ENCODE measurements around the gene PNPLA1.

Gene PNPLA1

DNA sequence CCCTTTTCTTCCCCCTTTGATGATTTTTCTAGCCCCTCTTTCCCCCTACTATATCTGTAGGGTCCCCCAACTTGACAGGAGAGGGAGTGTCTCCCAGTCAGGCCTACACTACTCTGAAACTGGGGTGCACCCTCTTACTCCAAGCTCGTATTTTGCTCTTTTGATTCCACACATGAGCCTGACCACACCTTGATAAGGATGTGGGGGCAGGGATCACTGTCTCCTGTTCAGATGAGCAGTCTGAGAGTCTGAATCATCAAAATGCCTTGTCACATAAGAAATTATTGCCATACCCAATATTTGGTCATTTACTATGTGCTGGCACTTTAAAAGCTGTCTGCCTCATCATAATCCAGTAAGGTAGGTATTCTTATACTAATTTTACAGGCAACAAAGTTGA is 15.9 kb downstream of the PNPLA1 start:
- DNase-seq (ENCODE audit: low read depth), result no peak

DNA sequence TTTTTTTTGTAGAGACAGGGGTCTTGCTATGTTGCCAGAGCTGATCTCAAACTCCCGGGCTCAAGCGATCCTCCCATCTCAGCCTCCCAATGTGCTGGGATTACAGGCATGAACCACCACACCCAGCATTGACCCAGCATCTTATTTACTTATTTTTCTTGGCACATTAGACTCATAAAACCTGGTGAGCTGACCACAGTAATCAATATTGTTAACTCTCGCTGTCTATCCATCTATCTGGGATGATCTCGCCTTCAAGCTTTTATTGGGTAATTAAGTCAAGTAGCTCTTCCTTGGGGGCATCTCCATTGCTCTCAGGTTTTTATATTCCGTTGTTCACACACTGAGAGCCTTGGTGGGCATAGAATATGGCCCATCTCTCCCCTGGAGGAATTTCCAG is 17.0 kb downstream of the PNPLA1 start:
- no peak for DNase-seq (ENCODE audit: low read depth)

DNA sequence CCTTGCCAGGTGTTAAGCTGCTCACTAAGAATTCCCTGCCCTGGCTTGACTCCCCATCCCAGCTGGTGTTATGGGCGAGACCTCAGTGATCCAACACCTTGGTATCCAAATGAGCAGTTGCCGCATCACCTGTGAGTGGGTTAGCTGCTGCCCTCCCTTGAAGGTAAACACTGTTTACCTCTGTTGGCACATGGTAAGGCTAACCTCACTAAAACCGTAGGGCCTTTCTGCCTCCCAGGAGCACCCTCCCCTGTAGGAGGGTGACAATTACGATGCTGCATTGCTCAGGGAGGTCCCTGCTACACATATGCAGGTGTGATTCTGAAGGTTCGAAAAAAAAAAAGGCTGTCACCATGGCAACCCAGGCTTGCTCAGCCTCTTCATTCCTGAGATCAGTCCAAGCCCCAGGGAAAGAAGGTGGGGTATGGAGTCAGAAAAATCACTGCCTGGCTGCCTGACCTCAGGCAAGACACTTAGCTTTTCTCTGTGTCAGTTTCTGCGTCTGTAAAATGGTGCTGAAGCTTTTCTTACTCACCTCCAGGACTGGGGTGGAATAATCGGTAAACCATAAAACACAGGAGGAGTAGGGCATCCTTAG is 19.5 kb downstream of the PNPLA1 start:
- DNase-seq (ENCODE audit: low read depth), result no peak

DNA sequence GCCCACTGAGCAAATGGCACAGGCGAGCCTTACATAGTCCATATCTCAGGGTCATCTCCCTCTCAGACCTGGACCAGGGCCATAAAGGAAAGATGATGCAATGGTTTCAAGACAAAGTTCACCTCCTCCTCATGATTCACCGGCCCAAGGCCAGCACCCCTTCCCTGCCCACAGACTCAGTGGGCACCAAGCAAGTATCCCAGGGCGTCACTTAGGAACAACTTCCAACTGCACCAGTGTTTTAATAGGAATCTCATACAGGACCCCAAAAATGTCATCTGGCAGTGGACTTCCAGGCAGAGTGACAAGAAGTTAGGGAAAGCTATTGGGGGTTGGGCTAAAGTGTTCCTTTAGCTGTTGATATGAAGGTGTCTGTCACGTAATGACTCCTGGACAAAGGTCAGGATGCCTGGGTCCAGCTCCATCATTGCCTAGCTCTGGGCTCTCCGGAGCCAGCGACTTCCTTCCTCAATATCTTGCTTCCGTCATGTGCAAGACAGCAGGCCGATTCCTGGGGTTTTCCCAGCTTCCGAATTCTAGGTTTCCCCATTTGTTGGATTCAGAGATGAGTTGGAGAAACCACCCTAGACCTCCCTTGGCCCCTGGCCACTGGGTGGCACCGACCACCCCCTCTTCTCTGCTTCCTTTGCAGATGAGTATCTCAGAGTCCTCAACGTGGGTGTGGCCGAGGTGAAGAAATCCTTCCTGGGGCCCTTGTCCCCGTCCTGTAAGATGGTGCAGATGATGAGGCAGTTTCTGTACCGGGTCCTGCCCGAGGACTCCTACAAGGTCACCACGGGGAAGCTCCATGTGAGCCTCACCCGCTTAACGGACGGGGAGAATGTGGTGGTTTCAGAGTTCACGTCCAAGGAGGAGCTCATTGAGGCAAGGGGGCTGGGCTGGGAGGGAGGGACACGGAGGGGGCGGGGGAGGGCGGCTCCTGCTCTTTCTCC is 21.1 kb downstream of the PNPLA1 start:
- no peak for DNase-seq (ENCODE audit: low read depth)

DNA sequence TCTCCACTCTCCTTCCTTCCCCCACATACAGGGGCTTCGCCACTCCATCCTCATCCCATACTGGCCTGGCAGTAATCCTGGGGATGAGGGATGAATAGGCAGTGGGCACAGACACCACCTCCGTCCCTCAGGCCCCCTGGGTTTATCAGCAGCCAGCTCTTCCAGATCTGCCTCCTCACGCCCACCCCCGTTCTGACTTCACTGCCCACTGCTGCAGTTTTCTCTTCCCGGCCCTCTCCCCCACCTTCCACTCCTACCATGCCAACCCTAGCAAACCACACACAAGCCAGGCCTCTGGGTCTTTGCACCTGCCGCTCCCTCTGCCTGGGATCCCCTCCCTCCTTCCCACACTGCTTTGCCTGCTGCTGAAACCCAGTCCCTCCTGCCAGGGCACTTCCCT is 22.3 kb downstream of the PNPLA1 start:
- DNase-seq (ENCODE audit: low read depth), result no peak

DNA sequence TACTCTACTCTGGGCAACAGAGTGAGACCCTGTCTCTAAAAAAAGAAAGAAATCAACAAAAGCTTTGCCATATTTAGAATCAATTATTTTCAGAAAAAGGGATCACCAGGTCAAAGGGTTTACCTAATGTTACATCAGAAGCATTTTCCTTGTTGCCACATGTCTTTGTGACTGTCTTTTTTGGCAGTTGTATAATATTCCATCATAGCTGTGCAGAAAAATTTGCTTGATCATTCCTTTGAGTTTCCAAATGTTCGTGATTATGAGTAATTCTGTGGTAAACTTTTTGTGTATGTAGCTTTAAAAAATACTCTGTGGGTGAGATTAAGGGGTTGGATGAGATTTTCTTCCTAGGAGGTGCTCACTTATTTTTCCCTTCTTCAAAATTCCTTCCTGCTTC is 26.4 kb downstream of the PNPLA1 start:
- no peak for DNase-seq (ENCODE audit: low read depth)

DNA sequence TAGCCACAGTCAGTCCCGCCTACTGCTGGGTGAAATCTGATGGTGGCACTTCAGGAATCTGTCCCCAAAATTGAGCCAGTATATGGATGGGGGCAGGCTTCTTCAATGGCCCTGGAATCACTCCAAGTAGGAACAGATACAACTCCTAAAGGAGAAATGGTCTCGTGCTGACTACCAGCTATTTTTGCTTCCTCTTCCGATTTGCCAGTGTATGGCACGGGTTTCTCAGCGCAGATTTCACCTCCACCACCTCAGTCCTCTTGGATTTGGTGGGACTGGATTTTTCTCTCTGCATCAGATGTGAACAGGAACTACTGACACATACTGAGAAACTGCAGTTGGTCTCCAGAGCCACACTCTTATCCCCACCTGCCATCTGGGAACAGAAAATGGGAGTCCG is 27.2 kb downstream of the PNPLA1 start:
- no peak for DNase-seq (ENCODE audit: low read depth)

DNA sequence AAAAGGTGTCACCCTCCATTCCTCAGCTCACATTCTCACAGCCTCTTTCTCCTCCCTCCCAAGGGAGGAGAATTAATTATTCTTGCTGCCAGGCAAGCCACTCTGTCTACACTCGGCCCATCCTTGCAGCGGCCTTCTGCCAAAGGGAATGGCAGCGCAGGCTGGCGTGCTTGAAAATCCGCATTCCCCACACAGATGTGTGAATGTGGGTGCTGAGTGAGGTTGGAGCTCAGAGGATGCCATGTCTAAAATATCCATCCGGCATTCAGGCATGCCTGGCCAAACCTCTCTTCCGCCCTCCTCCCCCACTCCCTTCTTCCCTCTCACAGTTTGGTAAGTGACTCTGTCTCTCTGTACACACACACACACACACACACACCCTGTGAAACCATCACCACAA is 27.7 kb downstream of the PNPLA1 start:
- DNase-seq (ENCODE audit: low read depth), result no peak

DNA sequence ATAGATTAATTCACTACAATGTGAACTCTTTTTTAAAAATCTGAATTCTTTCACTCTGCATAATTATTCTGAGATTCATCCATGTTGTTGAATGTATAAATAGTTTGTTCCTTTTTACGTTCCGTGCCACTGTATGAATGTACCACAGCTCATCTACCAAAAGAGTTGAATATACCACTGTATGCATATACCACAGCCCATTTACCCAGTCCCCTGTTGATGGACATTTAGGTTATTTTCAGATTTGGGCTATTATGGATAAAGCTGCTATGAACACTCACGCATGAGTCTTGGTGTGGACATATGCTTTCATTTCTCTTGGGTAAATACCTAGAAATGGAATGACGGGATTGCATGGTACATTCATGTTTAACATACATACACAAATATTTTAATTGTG is 28.2 kb downstream of the PNPLA1 start:
- no peak for DNase-seq (ENCODE audit: low read depth)

DNA sequence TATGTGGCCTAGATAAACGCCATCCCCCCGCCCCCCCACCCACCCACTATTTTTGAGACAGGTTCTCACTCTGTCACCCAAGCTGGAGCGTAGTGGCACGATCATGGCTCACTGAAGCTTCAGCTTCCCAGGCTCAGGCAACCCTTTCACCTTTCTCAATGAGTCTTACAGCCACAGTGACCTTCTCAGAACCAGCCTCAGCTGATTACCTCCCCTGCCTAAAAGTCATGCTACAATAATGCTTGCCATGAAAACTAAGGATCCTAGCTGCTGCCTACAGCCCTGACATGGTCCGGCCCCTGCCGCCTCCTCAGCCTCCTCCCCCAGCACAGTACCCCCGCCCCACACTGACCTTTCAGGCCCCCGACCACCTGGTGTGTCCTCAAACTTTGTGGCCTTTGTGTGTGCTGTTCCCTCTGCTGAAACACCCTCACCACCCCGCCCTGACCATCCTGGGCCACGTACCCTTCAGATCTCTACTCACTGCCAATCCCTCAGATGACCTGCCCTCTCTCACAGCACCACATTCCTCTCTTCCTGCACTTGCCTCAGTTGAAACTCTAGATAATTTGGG is 31.3 kb downstream of the PNPLA1 start:
- no peak for DNase-seq (ENCODE audit: low read depth)

DNA sequence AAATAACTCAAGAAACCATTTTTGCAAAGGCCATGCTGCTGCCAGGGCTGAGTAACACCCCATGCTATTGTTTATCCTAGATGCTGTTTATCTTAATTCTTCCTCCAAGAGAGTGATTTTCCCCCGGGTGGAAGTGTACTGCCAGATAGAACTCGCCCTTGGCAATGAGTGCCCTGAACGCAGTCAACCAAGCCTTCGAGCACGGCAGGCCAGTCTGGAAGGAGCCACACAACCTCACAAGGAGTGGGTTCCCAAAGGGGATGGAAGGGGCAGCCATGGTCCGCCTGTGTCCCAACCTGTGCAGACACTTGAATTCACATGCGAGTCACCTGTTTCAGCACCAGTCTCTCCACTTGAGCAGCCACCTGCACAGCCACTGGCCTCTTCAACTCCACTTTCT is 31.9 kb downstream of the PNPLA1 start:
- DNase-seq (ENCODE audit: low read depth), result no peak

DNA sequence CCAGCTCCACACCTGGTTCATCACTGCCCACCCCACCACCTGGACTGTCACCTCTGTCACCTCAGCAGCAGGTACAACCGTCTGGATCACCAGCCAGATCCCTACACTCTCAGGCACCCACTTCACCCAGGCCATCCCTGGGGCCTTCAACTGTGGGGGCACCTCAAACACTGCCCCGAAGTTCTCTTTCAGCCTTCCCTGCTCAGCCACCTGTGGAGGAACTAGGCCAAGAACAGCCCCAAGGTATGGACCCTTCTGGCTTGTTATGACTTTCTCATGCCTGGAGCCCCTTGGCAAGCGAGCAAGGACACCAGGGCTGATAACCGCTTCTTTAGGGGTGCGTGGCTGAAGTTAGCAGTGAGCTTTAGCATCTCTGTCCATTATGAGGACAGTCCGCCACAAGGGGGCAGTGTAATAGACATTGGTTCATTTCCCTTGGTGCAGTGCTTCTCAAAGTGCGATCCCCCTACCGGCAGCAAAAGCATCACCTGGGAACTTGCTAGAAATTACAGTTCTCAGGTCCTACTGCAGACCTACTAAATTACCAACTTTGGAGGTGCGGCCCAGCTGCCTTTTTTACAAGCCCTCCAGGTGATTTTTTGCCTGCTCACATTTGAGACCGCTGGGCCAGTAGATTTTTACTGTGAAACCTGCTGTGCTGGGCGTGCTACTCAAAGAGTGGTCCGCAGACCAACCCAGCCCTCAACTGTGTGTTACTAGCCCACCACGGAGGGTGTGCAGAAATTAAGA is 32.5 kb downstream of the PNPLA1 start:
- DNase-seq (ENCODE audit: low read depth), result peak; percentile 89

DNA sequence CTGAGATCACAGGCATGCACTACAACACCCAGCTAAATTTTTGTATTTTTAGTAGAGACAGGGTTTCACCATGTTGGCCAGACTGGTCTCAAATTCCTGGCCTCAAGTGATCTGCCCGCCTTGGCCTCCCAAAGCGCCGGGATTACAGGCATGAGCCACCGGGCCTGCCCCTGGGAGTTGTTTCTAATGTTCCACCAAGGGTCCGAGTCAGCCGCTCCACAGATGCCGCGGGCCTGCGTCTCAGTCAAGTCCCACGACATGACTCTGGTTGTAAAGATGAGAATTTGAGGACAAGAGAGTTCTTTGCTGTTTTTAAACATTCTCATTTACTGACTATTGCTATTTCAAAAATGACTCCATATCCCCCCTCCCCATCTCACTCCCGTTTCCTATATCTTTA is 36.0 kb downstream of the PNPLA1 start:
- DNase-seq (ENCODE audit: low read depth), result no peak

DNA sequence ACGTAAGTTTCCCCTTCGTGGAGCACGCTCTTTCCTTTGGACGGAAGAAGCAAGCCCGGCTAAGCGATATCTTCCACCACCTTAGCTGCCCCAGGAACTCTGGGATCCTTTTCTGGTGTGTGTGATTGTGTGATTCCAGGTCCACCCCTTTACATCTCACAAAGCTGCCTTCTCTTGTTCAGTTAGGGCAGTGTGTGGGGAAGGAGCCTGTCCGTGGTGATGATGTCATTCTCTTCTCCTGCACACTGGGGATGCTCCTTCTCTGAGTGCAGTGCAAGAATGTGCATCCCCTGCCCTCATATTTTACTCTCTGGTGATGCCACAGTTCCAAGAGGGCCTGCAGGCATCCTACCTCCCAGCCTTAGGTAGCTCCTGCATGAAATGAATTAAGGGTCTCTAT is 36.5 kb downstream of the PNPLA1 start:
- no peak for DNase-seq (ENCODE audit: low read depth)

DNA sequence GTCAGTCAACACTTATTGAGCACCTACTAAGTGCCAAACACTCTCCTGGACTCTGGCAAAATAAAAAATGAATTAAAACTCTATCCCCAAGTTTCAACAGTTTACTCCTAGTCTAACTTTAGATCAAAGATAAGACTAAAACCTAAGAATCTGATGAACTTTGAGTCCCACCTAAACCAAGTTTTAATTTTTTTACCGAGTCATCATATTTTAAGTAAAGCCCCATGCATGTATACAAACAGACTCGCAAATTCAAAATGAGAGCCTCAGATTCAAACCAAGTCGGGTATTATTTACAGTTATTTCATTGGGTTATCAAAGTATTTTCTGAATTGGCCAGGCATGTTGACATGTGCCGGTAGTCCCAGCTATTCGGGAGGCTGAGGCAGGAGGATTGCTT is 38.7 kb downstream of the PNPLA1 start:
- DNase-seq (ENCODE audit: low read depth), result no peak

DNA sequence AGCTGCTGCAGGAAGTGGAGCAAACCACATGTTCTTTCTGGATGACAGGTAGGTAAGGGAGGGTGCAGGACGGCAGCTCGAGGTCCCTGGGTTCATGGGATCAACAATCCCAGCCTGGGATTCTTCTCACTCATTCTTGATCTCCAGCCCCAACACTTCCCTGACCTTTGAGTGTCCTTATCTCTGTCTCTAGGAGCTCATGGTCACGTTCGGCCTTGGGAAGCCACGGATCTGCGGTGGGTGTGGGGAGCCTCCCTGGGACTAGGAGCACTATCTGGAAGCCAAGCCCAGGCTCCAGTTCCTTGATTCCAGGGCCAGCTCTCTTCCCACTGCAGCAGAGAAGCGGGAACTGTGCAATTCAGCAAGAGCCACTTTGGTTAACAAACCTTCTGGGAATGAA is 39.3 kb downstream of the PNPLA1 start:
- no peak for DNase-seq (ENCODE audit: low read depth)

DNA sequence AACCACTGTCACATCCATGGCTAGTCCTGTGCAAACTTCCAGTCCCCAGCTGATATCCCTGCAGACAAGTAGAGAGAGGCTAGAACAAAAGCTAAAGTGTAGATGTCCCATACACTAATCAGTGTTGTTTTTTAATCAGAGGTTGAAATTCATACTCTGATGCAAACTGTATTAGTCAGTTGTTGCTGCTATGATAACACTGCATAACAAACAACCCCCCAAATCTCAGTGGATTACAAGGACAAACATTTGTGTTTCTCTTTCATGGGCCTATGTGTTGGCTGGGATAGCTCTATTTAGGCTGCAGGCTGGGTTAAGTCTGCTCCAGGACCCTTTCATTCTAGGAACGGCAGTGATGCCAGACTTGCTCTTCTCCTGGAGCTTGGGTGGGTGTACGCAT is 40.0 kb downstream of the PNPLA1 start:
- DNase-seq (ENCODE audit: low read depth), result no peak

DNA sequence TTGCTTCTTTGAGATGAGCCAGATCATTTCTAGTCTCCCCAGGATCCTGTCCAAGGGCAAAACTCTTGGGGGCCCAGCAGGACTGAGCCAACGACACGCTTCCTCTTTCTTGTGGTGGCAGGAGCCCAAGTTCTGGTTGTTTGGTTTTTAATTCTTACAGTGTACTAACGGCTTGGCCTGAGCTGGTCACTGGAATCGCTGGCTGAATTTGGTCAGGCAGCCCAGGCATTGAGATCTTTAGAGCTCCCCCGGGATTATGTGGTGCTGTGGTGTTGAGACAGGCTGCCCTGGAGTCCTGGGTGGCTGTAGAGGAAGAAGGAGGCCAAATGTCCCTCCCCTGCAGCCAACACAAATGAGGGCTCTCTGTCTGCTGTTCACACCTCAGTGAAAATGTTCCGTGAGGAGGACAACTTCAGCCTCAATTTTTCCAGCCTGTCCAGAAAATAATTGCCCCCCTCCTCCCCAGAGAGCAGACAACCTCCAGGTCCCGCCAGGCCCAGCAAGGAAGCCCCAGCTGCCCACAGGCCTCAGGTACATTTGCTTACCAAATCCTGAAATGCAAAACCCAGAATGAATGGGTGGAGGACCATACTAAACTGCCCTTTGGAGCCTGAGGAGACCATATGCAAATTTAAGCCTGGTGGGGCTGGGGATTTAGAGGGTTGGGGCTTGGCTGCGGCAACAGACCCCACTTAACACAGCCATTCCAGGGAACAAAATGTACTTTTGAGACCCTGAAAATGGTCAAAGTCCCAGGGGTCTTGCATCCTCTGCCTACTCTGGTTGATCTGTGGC is 43.2 kb downstream of the PNPLA1 start:
- DNase-seq (ENCODE audit: low read depth), result no peak

DNA sequence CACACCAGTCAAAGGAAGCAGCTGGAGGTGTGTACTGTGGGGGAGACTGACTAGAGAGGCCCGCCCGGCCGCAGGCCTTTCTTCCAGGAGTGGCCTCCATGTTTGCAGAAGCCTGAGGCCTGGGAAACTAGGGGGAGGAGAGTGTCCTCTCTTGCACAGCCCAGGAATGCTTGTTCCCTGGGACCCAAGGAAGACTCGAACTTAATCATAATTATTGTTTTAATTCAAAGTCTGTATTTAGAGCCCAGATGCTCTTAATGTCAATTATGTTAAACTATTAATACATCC is 43.7 kb downstream of the PNPLA1 start:
- no peak for DNase-seq (ENCODE audit: low read depth)

DNA sequence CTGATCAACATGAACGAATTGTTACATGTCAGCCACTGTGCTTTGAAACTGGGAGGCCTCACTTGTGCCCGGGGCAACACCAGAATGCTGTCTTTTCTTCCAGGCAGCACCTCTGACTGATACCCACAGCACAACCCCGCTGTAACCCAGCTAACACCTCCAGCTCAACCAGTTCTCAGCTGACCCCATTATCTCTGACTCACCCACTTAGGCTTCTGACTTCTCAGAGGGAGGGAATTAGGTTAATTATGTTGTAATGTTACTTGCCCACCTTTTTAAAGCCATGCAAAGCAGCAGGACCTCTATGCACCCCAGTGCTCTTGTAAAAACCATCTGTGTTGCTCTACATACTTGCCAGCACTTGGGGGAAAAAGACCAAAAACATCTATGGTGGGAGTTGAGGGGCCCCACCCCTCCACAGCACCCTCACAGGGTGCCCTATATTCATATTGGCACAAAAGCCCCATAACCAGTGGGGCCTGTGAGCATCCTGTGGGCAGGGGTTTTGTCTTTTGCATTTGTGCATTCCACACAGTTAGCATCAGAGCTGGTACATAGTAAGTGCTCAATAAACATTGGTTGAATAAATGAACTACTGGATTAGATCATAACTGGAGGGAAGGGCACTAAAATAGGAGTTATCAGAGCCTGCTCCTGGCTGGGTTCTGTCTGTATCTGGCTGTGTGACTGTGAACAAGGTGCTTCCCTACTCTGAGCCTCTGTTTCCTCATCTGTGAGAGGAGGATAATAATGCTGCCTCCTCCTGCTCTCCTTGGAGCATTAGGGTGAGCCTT is 44.6 kb downstream of the PNPLA1 start:
- no peak for DNase-seq (ENCODE audit: low read depth)

DNA sequence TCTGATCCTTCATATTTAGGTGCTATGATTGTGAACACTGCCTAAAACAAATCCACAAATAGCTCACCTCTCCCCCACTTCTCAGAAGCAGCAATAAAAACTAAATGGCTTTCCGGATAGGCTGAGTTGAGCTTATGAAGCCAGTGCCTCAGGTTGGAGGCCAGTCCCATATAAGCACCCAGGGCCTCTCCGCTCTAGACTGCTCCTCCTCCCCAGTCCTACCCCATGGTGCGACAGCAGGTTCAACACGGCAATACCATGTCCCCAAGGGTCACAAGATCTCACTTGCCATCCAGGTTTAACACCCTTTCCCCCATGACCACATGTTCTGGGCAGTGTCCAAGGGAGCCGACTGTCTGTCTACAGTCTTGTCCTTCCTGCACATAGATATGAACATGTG is 46.1 kb downstream of the PNPLA1 start:
- no peak for DNase-seq (ENCODE audit: low read depth)
